Smooth muscle cell (in vitro differentiated cells): Measurements from ENCODE around the gene NXPE4. TPM values are rescaled to one million over a fixed set of nuclear protein-coding genes. Genes with fewer than 3 reads are reported as not detected.
"Not testable (repeated sequence)": the region's sequence is repeated elsewhere in the genome, so short reads cannot be mapped to it uniquely, and the experiment has no call there.

Source experiments
- DNase-seq: peaks from one replicate; lab custom pipeline; 2025; ENCODE audit not compliant: unreplicated experiment; lab: John Stamatoyannopoulos, UW
- H2AFZ ChIP-seq: fragments of 200-600 bp; sonication (generic); 2 replicates; pipeline ENCODE4 v1.6.0; 2016; ENCODE audit warnings: antibody characterized with exemption, low read depth, mild to moderate bottlenecking
- H3F3A ChIP-seq: fragments of 200-600 bp; sonication (generic); 2 replicates; pipeline ENCODE4 v1.6.0; 2017; ENCODE audit warnings: antibody characterized with exemption, low read depth
- H3K27ac ChIP-seq: fragments of 200-600 bp; sonication (generic); 2 replicates; pipeline ENCODE4 v1.5.1; 2016; ENCODE audit warnings: low read depth, mild to moderate bottlenecking
- H3K27me3 ChIP-seq: fragments of 200-600 bp; sonication (generic); 2 replicates; pipeline ENCODE4 v1.6.1; 2016; ENCODE audit warnings: low read depth, mild to moderate bottlenecking
- H3K36me3 ChIP-seq: fragments of 200-600 bp; sonication (generic); 2 replicates; pipeline ENCODE4 v1.5.1; 2016; ENCODE audit warnings: low read depth
- H3K4me1 ChIP-seq: fragments of 200-600 bp; sonication (generic); 2 replicates; pipeline ENCODE4 v1.5.1; 2016; ENCODE audit warnings: low read depth
- H3K4me2 ChIP-seq: fragments of 200-600 bp; sonication (generic); 2 replicates; pipeline ENCODE4 v1.6.0; 2016; ENCODE audit warnings: mild to moderate bottlenecking
- H3K4me3 ChIP-seq: fragments of 200-600 bp; sonication (generic); 2 replicates; pipeline ENCODE4 v1.5.1; 2016; ENCODE audit warnings: mild to moderate bottlenecking
- H3K79me2 ChIP-seq: fragments of 200-600 bp; sonication (generic); 2 replicates; pipeline ENCODE4 v1.6.0; 2016; ENCODE audit warnings: low read depth, mild to moderate bottlenecking
- H3K9ac ChIP-seq: fragments of 200-600 bp; sonication (generic); 2 replicates; pipeline ENCODE4 v1.6.0; 2016; ENCODE audit warnings: low read depth
- H3K9me3 ChIP-seq: fragments of 200-600 bp; sonication (generic); replicated peaks from 2 replicates; pipeline ENCODE4 v1.5.1; 2016; ENCODE audit warnings: low read depth
- H4K20me1 ChIP-seq: fragments of 200-600 bp; sonication (generic); 2 replicates; pipeline ENCODE4 v1.6.0; 2016; ENCODE audit warnings: low read depth
- CTCF ChIP-seq: fragments of 200-600 bp; sonication (generic); IDR thresholded peaks from 2 replicates; pipeline ENCODE4 v1.5.1; 2017; ENCODE audit warnings: borderline replicate concordance, mild to moderate bottlenecking, antibody characterized with exemption; ENCODE audit not compliant: insufficient read depth, poor library complexity, severe bottlenecking
- WGBS: methylation state at CpG from one replicate; pipeline ENCODE4 v1.1.7; 2016; ENCODE audit warnings: low lambda C conversion rate; 5-methylcytosine and 5-hydroxymethylcytosine counted together
- polyA plus RNA-seq: library from polyadenylated mRNA; unstranded; fragments of >200 nt; fragmentation: Nextera tagmentation; extraction: Ambion mirVana; gene quantifications from 2 replicates; pipeline ENCODE4 v1.2.1, GENCODE V29; 2016
- total RNA-seq: library from RNA; depleted of rRNA; stranded (reverse); fragments of >200 nt; gene quantifications from 2 replicates; pipeline ENCODE4 v1.2.3, GENCODE V29; 2014

Gene NXPE4
- total and polyA plus RNA-seq, 2 experiments from 2014 or later = not detected

DNA sequence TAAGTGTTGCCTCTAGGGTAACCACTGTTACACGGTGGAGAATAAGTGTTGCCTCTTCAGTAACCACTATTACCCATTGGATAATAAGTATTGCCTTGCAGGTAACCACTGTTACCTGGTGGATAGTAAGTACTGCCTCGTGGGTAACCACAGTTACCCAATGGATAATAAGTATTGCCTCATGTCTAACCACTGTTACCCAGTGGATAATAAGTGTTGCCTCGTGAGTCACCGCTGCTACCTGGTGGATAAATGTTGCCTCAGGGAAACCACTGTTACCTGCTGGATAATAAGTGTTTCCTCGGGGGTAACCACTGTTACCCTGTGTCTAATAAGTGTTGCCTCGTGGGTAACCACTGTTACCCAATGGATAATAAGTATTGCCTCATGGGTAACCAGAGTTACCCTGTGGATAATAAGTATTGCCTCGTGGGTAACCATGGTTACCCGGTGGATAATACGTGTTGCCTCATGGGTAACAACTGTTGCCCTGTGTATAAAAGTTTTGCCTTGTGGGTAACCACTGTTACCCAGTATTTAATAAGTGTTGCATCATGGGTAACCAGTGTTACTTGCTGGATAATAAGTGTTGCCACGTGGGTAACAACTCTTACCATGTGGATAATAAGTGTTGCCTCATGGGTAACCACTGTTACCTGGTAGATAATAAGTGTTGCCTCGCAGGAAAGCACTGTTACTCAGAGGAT, 12.3 kb upstream of the NXPE4 start:
- 93% methylated on average over 11 of the region's 11 CpGs for WGBS

DNA sequence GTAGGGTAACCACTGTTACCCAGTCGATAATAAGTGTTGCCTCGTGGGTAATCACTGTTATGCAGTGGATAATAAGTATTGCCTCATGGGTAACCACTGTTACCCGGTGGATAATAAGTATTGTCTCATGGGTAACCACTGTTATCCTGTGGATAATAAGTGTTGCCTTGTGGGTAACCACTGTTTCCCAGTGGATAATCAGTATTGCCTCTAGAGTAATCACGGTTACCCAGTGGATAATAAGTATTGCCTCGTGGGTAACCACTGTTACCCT, 11.2 kb upstream of the NXPE4 start:
- not testable (repeated sequence) for H3K4me1 ChIP-seq, H3K4me2 ChIP-seq, H3K9ac ChIP-seq, H3K9me3 ChIP-seq, H4K20me1 ChIP-seq, H2AFZ ChIP-seq, H3K79me2 ChIP-seq, H3K27me3 ChIP-seq, H3K4me3 ChIP-seq, H3K36me3 ChIP-seq, H3K27ac ChIP-seq, H3F3A ChIP-seq, DNase-seq
- WGBS = 99% methylated on average over 5 of the region's 5 CpGs

More for the DNA sequence above, 12.3 kb upstream of the NXPE4 start:
- Histone ChIP-seq H3K9me3 (no peaks in the 10 kb centered on the region), H3K4me1 (no peaks in the 10 kb centered on the region), H3K27ac (no peak overlapping the region), H4K20me1 (no peaks in the 10 kb centered on the region), H3K9ac (no peak overlapping the region), H3F3A (no peaks in the 10 kb centered on the region), H3K79me2 (no peaks in the 10 kb centered on the region), H3K4me3 (no peak overlapping the region), H2AFZ (no peak overlapping the region), H3K4me2 (no peak overlapping the region), H3K27me3 (no peaks in the 10 kb centered on the region), H3K36me3 (no peaks in the 10 kb centered on the region)
- DNase-seq = no peak
- no peak for TF ChIP-seq CTCF

DNA sequence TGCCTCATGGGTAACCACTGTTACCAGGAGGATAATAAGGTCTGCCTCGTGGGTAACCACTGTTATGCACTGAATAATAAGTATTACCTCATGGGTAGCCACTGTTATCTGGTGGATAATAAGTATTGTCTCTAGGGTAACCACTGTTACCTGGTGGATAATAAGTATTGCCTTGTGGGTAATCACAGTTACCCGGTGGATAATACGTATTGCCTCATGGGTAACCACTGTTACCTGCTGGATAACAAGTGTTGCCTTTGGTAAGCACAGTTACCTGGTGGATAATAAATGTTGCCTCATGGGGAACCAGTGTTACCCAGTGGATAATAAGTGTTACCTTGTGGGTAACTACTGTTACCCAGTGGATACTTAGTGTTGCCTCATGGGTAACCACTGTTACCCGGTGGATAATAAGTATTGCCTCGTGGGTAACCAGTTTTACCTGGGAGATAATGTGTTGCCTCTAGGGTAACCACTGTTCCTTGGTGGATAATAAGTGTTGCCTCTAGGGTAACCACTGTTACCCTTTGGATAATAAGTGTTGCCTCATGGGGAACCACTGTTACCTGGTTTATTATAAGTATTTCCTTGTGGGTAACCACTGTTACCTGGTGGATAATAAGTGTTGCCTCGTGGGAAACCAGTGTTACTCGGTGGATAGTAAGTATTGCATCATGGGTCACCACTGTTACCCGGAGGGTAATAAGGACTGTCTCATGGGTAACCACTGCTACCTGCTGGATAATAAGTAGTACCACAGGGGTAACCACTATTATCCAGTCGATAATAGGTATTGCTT, 10.6 kb upstream of the NXPE4 start:
- H4K20me1 ChIP-seq = no peaks in the 10 kb centered on the region
- H3K79me2 ChIP-seq = no peaks in the 10 kb centered on the region
- DNase-seq = no peak
- 96% methylated on average over 9 of the region's 9 CpGs for WGBS
- no peaks in the 10 kb centered on the region for H3F3A ChIP-seq
- no peak overlapping the region for H3K27ac ChIP-seq
- H3K9ac ChIP-seq = no peak overlapping the region
- no peaks in the 10 kb centered on the region for H3K36me3 ChIP-seq
- no peak overlapping the region for H3K4me3 ChIP-seq
- no peak overlapping the region for H2AFZ ChIP-seq
- H3K4me1 ChIP-seq = no peaks in the 10 kb centered on the region
- H3K4me2 ChIP-seq = no peak overlapping the region
- H3K27me3 ChIP-seq = no peaks in the 10 kb centered on the region
- TF ChIP-seq CTCF = no peak
- no peaks in the 10 kb centered on the region for H3K9me3 ChIP-seq

GRCh38 chr11:114605370-114605769, 9.8 kb upstream of the NXPE4 start:
- no peak overlapping the region for H3K4me3 ChIP-seq
- H3K79me2 ChIP-seq = no peaks in the 10 kb centered on the region
- no peak overlapping the region for H3K9ac ChIP-seq
- H3K4me2 ChIP-seq = no peak overlapping the region
- no peak for TF ChIP-seq CTCF
- no peaks in the 10 kb centered on the region for H3K36me3 ChIP-seq
- H3K27me3 ChIP-seq = no peaks in the 10 kb centered on the region
- no peaks in the 10 kb centered on the region for H3F3A ChIP-seq
- H4K20me1 ChIP-seq = no peaks in the 10 kb centered on the region
- WGBS = 89% methylated on average over 10 of the region's 10 CpGs
- H3K27ac ChIP-seq = no peak overlapping the region
- H3K9me3 ChIP-seq = no peaks in the 10 kb centered on the region
- DNase-seq = no peak
- H3K4me1 ChIP-seq = no peaks in the 10 kb centered on the region
- H2AFZ ChIP-seq = no peak overlapping the region
